PC-9 (cell line): ENCODE measurements around the gene ABCE1.

Experiments
- CTCF ChIP-seq: fragments of 200-600 bp; sonication (generic); conservative IDR thresholded peaks from 2 replicates; pipeline ENCODE4 v1.6.1; 2017; ENCODE audit warnings: mixed run types, antibody characterized with exemption, mild to moderate bottlenecking, moderate library complexity
- EZH2 ChIP-seq: fragments of 200-600 bp; sonication (generic); IDR thresholded peaks from 2 replicates; pipeline ENCODE4 v1.8.0; 2017; ENCODE audit warnings: antibody characterized with exemption, low read depth

- TF ChIP-seq CTCF (no peak), EZH2 (no peak)
These were observed 4.5 kb downstream of the ABCE1 start for GRCh38 chr4:145102619-145103018.
